HG02763 (cell line): ENCODE measurements around the gene YBEY.

ENCODE experiments used
- ATAC-seq: cut with Tn5 transposase; IDR thresholded peaks from one replicate; pipeline ENCODE4 v1.9.1; 2021; ENCODE audit warnings: mild to moderate bottlenecking, moderate library complexity; ENCODE audit not compliant: unreplicated experiment

Gene YBEY

GRCh38 chr21:46325073-46325912 is 39.2 kb downstream of the YBEY start:
- no peak for ATAC-seq

GRCh38 chr21:46326110-46326703 is 40.1 kb downstream of the YBEY start:
- no peak for ATAC-seq

DNA sequence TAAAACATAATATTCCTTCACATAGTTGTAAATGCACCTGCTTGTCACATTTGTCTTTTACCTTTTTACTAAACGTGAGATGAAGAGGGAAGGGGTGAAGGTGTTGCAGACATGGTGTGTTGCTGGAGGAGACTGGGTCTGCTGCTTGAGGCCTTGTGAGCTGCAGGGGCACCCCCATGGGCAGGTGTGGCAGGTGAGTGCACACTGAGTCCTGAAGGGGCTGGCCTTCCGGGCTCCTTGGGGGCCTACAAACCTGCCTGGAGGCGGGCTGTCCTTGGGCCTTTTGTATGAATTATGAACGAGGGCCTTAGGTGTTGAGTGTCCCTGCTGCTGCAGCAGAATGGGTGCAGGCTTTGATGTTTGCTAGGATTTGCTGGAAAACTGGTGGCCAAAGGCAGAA is 41.6 kb downstream of the YBEY start:
- ATAC-seq, result no peak

DNA sequence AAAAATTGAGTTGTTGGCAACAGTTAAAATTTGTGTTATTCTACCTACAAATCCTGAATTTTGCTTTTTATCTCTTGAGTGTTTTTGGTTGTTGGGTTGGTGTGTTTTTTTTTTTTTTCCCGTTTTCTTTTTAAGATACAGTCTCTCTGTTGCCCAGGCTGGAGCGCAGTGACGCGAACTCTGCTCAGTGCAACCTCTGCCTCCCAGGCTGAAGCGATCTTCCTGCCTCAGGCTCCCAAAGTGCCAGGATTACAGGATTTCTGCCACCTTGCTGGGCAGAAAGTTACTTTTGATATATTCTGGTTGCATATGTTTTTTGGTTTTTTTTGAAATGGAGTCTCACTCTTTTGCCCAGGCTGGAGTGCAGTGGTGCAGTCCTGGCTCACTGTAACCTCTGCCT is 42.0 kb downstream of the YBEY start:
- no peak for ATAC-seq

DNA sequence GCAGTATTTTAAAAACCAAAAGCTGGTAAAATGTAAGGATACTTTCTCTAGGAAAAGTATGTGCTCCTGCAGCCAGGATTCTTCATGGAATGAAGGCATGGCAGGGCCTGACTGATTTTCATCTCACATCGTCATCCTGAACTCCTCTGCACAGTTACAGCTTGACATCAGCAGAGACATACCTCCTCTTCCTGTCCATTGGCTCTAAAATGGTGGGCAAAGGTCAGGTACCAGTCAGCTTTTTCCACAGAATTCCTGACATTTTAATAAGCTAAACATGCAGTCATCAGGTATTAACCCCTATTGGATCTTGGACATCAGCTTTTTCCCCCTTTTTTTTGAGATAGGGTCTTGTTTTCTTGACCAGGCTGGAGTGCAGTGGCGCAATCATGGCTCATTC is 43.7 kb downstream of the YBEY start:
- ATAC-seq, result no peak

DNA sequence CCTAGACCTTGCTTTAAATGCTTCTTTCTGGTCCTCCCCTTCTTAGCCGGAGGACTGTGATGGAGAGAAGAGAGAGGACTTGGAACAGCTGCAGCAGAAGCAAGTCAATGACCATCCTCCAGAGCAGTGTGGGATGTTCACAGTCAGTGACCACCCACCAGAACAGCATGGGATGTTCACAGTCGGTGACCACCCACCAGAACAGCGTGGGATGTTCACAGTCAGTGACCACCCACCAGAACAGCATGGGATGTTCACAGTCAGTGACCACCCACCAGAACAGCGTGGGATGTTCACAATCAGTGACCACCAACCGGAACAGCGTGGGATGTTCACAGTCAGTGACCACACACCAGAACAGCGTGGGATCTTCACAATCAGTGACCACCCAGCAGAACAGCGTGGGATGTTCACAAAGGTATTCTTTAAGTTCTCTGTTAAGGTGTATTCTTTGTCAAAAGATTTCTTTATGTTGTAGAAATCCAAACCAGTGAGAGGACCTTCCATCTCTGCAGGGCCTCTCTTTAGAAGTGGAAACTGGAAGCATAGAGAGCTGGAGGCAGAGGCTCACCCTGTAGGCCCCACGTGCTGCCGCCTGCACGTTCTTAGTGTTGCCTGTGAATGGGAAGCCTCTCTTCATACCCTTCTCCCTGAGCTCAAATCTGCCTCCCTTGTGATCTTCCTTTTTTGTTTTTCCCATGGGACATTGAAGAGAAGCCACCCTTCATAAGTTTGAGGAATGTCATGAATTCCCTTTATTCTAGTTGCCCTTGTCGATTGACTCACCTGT is 48.4 kb downstream of the YBEY start:
- ATAC-seq, result no peak

DNA sequence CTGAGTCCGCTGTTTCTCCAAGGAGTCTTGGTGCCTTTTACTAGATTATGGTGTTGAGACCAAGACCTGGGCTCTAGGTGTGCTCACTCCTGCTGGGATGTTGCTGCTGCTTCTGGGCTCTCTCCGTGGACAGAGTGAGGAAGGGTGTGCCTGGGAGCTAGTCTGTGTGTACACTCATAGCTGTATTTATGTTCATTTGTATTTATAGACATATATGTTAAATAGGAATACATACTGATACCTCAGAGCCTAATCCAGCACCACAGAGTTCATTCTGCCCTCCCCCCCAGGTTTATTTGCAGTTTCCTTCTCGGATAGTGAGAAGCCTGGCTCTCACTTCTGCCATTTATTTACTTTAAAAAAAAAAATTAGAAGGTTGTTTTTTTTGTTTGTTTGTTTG is 50.5 kb downstream of the YBEY start:
- ATAC-seq, result no peak

GRCh38 chr21:46340998-46341397 is 54.9 kb downstream of the YBEY start:
- no peak for ATAC-seq

DNA sequence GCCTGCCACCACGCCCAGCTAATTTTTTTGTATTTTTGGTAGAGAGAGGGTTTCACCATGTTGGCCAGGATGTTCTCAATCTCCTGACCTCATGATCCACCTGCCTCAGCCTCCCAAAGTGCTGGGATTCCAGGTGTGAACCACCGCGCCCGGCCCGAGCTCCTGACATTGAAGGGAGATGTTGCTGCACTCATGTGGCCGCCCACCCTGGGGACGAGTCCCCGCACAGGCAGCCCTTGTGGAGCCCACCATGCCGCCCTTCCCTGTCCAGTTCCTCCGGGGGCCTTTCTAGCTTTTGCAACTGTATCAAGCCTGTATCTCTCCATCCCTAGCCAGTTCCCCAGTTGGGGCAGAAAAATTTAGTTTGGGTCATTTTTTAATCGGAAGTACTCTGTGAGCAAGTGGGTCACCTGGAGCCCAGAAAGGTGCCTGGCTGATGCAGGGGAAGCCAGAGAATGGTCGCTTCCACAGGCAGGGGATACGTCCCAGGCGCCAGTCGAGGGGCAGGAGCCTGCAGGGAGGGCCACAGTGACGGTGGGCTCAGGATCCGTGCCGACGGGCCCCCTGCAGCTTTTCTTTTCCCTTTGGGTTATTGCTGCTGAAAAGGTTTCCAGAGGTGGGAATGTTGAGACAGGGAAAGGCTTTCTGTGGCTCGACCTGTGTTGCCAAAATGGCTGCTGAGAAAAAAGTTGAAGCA is 58.2 kb downstream of the YBEY start:
- no peak for ATAC-seq

GRCh38 chr21:46345861-46346260 is 59.7 kb downstream of the YBEY start:
- no peak for ATAC-seq

GRCh38 chr21:46346296-46347202 is 60.4 kb downstream of the YBEY start:
- ATAC-seq, result no peak

- ATAC-seq, result no peak
These were observed 61.0 kb downstream of the YBEY start for GRCh38 chr21:46347203-46347550.
